A549 treated with CpdA at 1 μM for 4 hours (cell line): ENCODE data around the gene BTNL2. TPM values are rescaled to one million over a fixed set of nuclear protein-coding genes. Genes with fewer than 3 reads are reported as not detected.

Experiments
- total RNA-seq: library from RNA; stranded (reverse); fragments of 200-300 nt; extraction: Qiagen RNA extraction; gene quantifications from 5 replicates; pipeline ENCODE4 v1.2.3, GENCODE V29; 2022; ENCODE audit warnings: low read depth

Gene BTNL2, protein sequence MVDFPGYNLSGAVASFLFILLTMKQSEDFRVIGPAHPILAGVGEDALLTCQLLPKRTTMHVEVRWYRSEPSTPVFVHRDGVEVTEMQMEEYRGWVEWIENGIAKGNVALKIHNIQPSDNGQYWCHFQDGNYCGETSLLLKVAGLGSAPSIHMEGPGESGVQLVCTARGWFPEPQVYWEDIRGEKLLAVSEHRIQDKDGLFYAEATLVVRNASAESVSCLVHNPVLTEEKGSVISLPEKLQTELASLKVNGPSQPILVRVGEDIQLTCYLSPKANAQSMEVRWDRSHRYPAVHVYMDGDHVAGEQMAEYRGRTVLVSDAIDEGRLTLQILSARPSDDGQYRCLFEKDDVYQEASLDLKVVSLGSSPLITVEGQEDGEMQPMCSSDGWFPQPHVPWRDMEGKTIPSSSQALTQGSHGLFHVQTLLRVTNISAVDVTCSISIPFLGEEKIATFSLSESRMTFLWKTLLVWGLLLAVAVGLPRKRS
- total RNA-seq = not detected in 5 replicates

DNA sequence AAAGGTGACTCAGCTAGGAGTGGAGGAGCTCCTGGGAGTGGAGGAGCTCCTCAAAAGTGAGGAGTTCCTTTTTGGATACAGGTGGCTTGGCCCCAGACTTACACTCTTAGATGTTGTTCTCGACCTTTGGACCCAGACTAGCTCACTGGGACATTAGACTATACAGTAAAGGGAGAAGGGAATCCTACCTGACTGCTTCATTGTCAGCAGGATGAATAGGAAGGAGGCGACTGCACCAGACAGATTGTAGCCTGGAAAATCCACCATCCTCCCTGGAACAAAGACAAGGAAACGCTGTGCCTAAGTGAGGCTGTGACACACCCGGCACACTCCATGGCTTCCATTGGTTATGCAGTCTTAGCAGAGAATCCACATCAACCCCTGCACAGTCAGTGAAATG, at the start of gene BTNL2:
Gene BTNL2 (minus strand): TSS at position 325 of the 400 bp plus-strand sequence. CDS start 58 bp downstream, at position 267.

DNA sequence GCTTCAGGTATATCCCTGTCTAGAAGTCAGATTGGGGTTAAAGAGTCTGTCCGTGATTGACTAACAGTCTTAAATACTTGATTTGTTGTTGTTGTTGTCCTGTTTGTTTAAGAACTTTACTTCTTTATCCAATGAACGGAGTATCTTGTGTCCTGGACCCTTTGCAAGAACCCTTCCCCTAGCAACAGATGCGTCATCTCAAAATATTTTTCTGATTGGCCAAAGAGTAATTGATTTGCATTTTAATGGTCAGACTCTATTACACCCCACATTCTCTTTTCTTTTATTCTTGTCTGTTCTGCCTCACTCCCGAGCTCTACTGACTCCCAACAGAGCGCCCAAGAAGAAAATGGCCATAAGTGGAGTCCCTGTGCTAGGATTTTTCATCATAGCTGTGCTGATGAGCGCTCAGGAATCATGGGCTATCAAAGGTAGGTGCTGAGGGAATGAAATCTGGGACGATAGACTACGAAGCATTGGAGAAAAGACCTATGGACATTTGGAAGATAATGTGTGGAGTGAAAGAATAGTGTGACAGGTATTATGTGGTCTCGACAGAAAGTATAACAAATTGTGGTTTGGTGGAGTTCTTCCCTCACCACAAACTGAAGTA, 32.7 kb upstream of the BTNL2 start, which contains the start of gene HLA-DRA:
Gene HLA-DRA (plus strand): TSS at position 286 of the 613 bp plus-strand sequence. CDS start 64 bp downstream, at position 350.

DNA sequence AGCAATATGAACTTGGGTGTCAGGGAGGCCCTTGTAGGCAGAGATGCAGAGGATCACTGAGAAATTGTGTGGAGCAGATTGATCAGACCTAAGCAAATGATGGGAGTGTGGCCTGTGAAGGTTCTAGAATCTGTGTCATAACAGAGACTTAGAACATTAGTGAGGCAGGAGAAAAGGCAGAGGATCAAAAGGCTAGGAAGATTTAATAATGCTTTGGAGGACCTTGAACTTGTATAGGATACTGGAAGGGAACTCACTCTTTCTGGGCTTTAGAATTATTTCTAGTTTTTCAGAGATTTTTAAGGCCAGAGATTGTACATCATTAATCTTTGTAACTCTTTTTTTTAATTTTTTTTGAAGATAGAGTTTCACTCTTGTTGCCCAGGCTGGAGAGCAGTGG, 35.2 kb downstream of the BTNL2 start, which contains the start of gene TSBP1:
Gene TSBP1 (minus strand): TSS at position 101 of the 400 bp plus-strand sequence. CDS start 197 bp downstream, outside the sequence.

Other genes with a start within 250 kb of the BTNL2 start
- gene EGFL8, start 242.6 kb downstream of the BTNL2 start, total RNA-seq = 1.1 to 2.4 TPM (median 1.3 TPM) in 5 replicates
- gene AGPAT1, start 231.1 kb downstream of the BTNL2 start, total RNA-seq = 32.1 to 40.9 TPM (median 40.2 TPM) in 5 replicates
- gene RNF5, start 228.8 kb downstream of the BTNL2 start, total RNA-seq = 33.1 to 47.7 TPM (median 45.2 TPM) in 5 replicates
- gene AGER, start 222.9 kb downstream of the BTNL2 start, total RNA-seq = 1.2 to 2.3 TPM (median 1.7 TPM) in 5 replicates
- gene PBX2, start 217.0 kb downstream of the BTNL2 start, total RNA-seq = 15.2 to 21.6 TPM (median 17.8 TPM) in 5 replicates
- 0.31 to 0.67 TPM (median 0.50 TPM) in 5 replicates for gene GPSM3, start 214.5 kb downstream of the BTNL2 start, total RNA-seq
- 0.48 to 0.83 TPM (median 0.61 TPM) in 5 replicates for gene NOTCH4, start 183.1 kb downstream of the BTNL2 start, total RNA-seq
- not detected in 5 replicates for gene TSBP1, start 35.3 kb downstream of the BTNL2 start, total RNA-seq
- gene HLA-DRA, start 32.7 kb upstream of the BTNL2 start, total RNA-seq = not detected in 5 replicates
- gene HLA-DRB5, start 123.1 kb upstream of the BTNL2 start, total RNA-seq = not detected in 5 replicates
- not detected in 5 replicates for gene HLA-DRB1, start 182.7 kb upstream of the BTNL2 start, total RNA-seq
- gene HLA-DQA1, start 230.2 kb upstream of the BTNL2 start, total RNA-seq = not detected in 5 replicates